ENCODE measurements around the gene SLC66A2.

Gene SLC66A2

GRCh38 chr18:79897940-79898625 lies 53.4 kb downstream of the SLC66A2 start:
- no peak overlapping the region for H3K4me3 ChIP-seq (ENCODE audit: low read length)

GRCh38 chr18:79896738-79897137 lies 54.7 kb downstream of the SLC66A2 start:
- Histone ChIP-seq H3K36me3 (ENCODE audit: control insufficient read depth, insufficient read depth, low read length) (no peaks in the 10 kb centered on the region), H3K27ac (ENCODE audit: low read depth, low read length) (no peak overlapping the region), H3K4me1 (ENCODE audit: control insufficient read depth, insufficient read depth, low read length) (no peaks in the 10 kb centered on the region)

More at GRCh38 chr18:79897940-79898625, 53.4 kb downstream of the SLC66A2 start:
- Histone ChIP-seq H3K27me3 (ENCODE audit: control insufficient read depth, insufficient read depth, low read length) (no peaks in the 10 kb centered on the region), H3K4me1 (ENCODE audit: control insufficient read depth, insufficient read depth, low read length) (no peaks in the 10 kb centered on the region), H3K9ac (ENCODE audit: low read length) (no peak overlapping the region), H3K36me3 (ENCODE audit: control insufficient read depth, insufficient read depth, low read length) (no peaks in the 10 kb centered on the region), H3K27ac (ENCODE audit: low read depth, low read length) (no peak overlapping the region)

GRCh38 chr18:79890674-79891073 lies 60.8 kb downstream of the SLC66A2 start:
- no peak overlapping the region for H3K4me3 ChIP-seq (ENCODE audit: low read length)
- H3K27ac ChIP-seq (ENCODE audit: low read depth, low read length) = no peak overlapping the region
- no peaks in the 10 kb centered on the region for H3K36me3 ChIP-seq (ENCODE audit: control insufficient read depth, insufficient read depth, low read length)
- no peaks in the 10 kb centered on the region for H3K4me1 ChIP-seq (ENCODE audit: control insufficient read depth, insufficient read depth, low read length)
- H3K9ac ChIP-seq (ENCODE audit: low read length) = no peak overlapping the region
- no peaks in the 10 kb centered on the region for H3K27me3 ChIP-seq (ENCODE audit: control insufficient read depth, insufficient read depth, low read length)

More at GRCh38 chr18:79896738-79897137, 54.7 kb downstream of the SLC66A2 start:
- Histone ChIP-seq H3K27me3 (ENCODE audit: control insufficient read depth, insufficient read depth, low read length) (no peaks in the 10 kb centered on the region), H3K4me3 (ENCODE audit: low read length) (no peak overlapping the region), H3K9ac (ENCODE audit: low read length) (no peak overlapping the region)

- Histone ChIP-seq H3K4me3 (ENCODE audit: low read length) (no peak overlapping the region), H3K27ac (ENCODE audit: low read depth, low read length) (no peak overlapping the region), H3K4me1 (ENCODE audit: control insufficient read depth, insufficient read depth, low read length) (no peaks in the 10 kb centered on the region), H3K36me3 (ENCODE audit: control insufficient read depth, insufficient read depth, low read length) (no peaks in the 10 kb centered on the region), H3K27me3 (ENCODE audit: control insufficient read depth, insufficient read depth, low read length) (no peaks in the 10 kb centered on the region), H3K9ac (ENCODE audit: low read length) (no peak overlapping the region)
Measured at GRCh38 chr18:79889569-79889968, 61.9 kb downstream of the SLC66A2 start.

GRCh38 chr18:79888016-79888415 lies 63.4 kb downstream of the SLC66A2 start:
- Histone ChIP-seq H3K4me3 (ENCODE audit: low read length) (no peak overlapping the region), H3K27ac (ENCODE audit: low read depth, low read length) (no peak overlapping the region), H3K9ac (ENCODE audit: low read length) (no peak overlapping the region), H3K36me3 (ENCODE audit: control insufficient read depth, insufficient read depth, low read length) (no peaks in the 10 kb centered on the region), H3K4me1 (ENCODE audit: control insufficient read depth, insufficient read depth, low read length) (no peaks in the 10 kb centered on the region), H3K27me3 (ENCODE audit: control insufficient read depth, insufficient read depth, low read length) (no peaks in the 10 kb centered on the region)

GRCh38 chr18:79887181-79888000 lies 64.1 kb downstream of the SLC66A2 start:
- no peaks in the 10 kb centered on the region for H3K4me1 ChIP-seq (ENCODE audit: control insufficient read depth, insufficient read depth, low read length)
- H3K36me3 ChIP-seq (ENCODE audit: control insufficient read depth, insufficient read depth, low read length) = no peaks in the 10 kb centered on the region
- no peaks in the 10 kb centered on the region for H3K27me3 ChIP-seq (ENCODE audit: control insufficient read depth, insufficient read depth, low read length)
- no peak overlapping the region for H3K27ac ChIP-seq (ENCODE audit: low read depth, low read length)
- no peak overlapping the region for H3K4me3 ChIP-seq (ENCODE audit: low read length)
- H3K9ac ChIP-seq (ENCODE audit: low read length) = no peak overlapping the region

- Histone ChIP-seq H3K27me3 (ENCODE audit: control insufficient read depth, insufficient read depth, low read length) (no peaks in the 10 kb centered on the region), H3K4me1 (ENCODE audit: control insufficient read depth, insufficient read depth, low read length) (no peaks in the 10 kb centered on the region), H3K4me3 (ENCODE audit: low read length) (no peak overlapping the region), H3K36me3 (ENCODE audit: control insufficient read depth, insufficient read depth, low read length) (no peaks in the 10 kb centered on the region), H3K27ac (ENCODE audit: low read depth, low read length) (no peak overlapping the region), H3K9ac (ENCODE audit: low read length) (no peak overlapping the region)
Measured at GRCh38 chr18:79884963-79885728, 66.3 kb downstream of the SLC66A2 start.

- no peaks in the 10 kb centered on the region for H3K27me3 ChIP-seq (ENCODE audit: control insufficient read depth, insufficient read depth, low read length)
- no peak overlapping the region for H3K27ac ChIP-seq (ENCODE audit: low read depth, low read length)
- H3K4me3 ChIP-seq (ENCODE audit: low read length) = no peak overlapping the region
- H3K9ac ChIP-seq (ENCODE audit: low read length) = no peak overlapping the region
- H3K4me1 ChIP-seq (ENCODE audit: control insufficient read depth, insufficient read depth, low read length) = no peaks in the 10 kb centered on the region
- no peaks in the 10 kb centered on the region for H3K36me3 ChIP-seq (ENCODE audit: control insufficient read depth, insufficient read depth, low read length)
Measured at GRCh38 chr18:79884294-79884962, 67.0 kb downstream of the SLC66A2 start.

- Histone ChIP-seq H3K27ac (ENCODE audit: low read depth, low read length) (no peak overlapping the region), H3K27me3 (ENCODE audit: control insufficient read depth, insufficient read depth, low read length) (no peaks in the 10 kb centered on the region), H3K36me3 (ENCODE audit: control insufficient read depth, insufficient read depth, low read length) (no peaks in the 10 kb centered on the region), H3K9ac (ENCODE audit: low read length) (no peak overlapping the region), H3K4me1 (ENCODE audit: control insufficient read depth, insufficient read depth, low read length) (no peaks in the 10 kb centered on the region), H3K4me3 (ENCODE audit: low read length) (no peak overlapping the region)
Measured at GRCh38 chr18:79883461-79884293, 67.8 kb downstream of the SLC66A2 start.

- no peak overlapping the region for H3K4me3 ChIP-seq (ENCODE audit: low read length)
- H3K36me3 ChIP-seq (ENCODE audit: control insufficient read depth, insufficient read depth, low read length) = no peaks in the 10 kb centered on the region
- H3K27me3 ChIP-seq (ENCODE audit: control insufficient read depth, insufficient read depth, low read length) = no peaks in the 10 kb centered on the region
- no peaks in the 10 kb centered on the region for H3K4me1 ChIP-seq (ENCODE audit: control insufficient read depth, insufficient read depth, low read length)
- H3K27ac ChIP-seq (ENCODE audit: low read depth, low read length) = no peak overlapping the region
- H3K9ac ChIP-seq (ENCODE audit: low read length) = no peak overlapping the region
Measured at GRCh38 chr18:79882522-79883241, 68.8 kb downstream of the SLC66A2 start.

GRCh38 chr18:79881695-79882094 lies 69.8 kb downstream of the SLC66A2 start:
- Histone ChIP-seq H3K27ac (ENCODE audit: low read depth, low read length) (no peak overlapping the region), H3K36me3 (ENCODE audit: control insufficient read depth, insufficient read depth, low read length) (no peaks in the 10 kb centered on the region), H3K4me3 (ENCODE audit: low read length) (no peak overlapping the region), H3K4me1 (ENCODE audit: control insufficient read depth, insufficient read depth, low read length) (no peaks in the 10 kb centered on the region), H3K9ac (ENCODE audit: low read length) (no peak overlapping the region), H3K27me3 (ENCODE audit: control insufficient read depth, insufficient read depth, low read length) (no peaks in the 10 kb centered on the region)

Data from rectal smooth muscle tissue (tissue), 1 donor.